ENCODE measurements around the gene RMC1. TPM values are rescaled to one million over a fixed set of nuclear protein-coding genes. Genes with fewer than 3 reads are reported as not detected.
"Not testable (repeated sequence)": the region's sequence is repeated elsewhere in the genome, so short reads cannot be mapped to it uniquely, and the experiment has no call there.

RMC1 gene
- total RNA-seq, 4 donors from 2014 or later, result 18.1 to 25.1 (median 21.7) TPM

GRCh38 chr18:23502516-23503037 lies 734 bp upstream of the RMC1 start:
- Histone ChIP-seq H3K27me3 (no peaks in the 10 kb centered on the region), H3K36me3 (peaks cover 0 to 2% of the 10 kb centered on the region in 2 donors), H3K27ac (peak overlapping the region; percentile 85 to 89 (median 89)), H3K4me3 (replicated peaks in 1 of 3) (peak overlapping the region; percentile 38 to 92 (median 60)), H3K9me3 (no peaks in the 10 kb centered on the region), H3K4me1 (peaks cover 18 to 23% of the 10 kb centered on the region in 2 donors)
- TF ChIP-seq CTCF (IDR thresholded peaks at IDR 0.05), result no peak
- TF ChIP-seq POLR2A (IDR thresholded peaks at IDR 0.05), result no peak
- intact Hi-C loops (cut with DNase I), result loop anchor here (5.0 to 10.0 kb wide), 2 partner anchors 48 to 85 kb away; partner anchors contain the start of genes NPC1 and RIOK3
- no peak for DNase-seq
- 19 to 26% methylated on average over 6 of the region's 6 CpGs for WGBS, 2 donors

GRCh38 chr18:23503963-23504344 lies 643 bp downstream of the RMC1 start:
- H3K27me3 ChIP-seq, result no peaks in the 10 kb centered on the region
- whole genome bisulfite sequencing, 2 donors, result 3 to 4% methylated on average over 18 to 21 of the region's 21 CpGs
- H3K9me3 ChIP-seq, result no peaks in the 10 kb centered on the region
- peak overlapping the region; percentile 38 to 96 (median 92) for H3K4me3 ChIP-seq (replicated peaks in 1 of 3)
- TF ChIP-seq CTCF (IDR thresholded peaks at IDR 0.05), result no peak
- TF ChIP-seq POLR2A (IDR thresholded peaks at IDR 0.05), result no peak
- DNase-seq, result no peak
- H3K36me3 ChIP-seq, result peaks cover 5 to 8% of the 10 kb centered on the region in 2 donors
- H3K27ac ChIP-seq, result peak overlapping the region in 2 of 3 donors; percentile 45 to 89
- H3K4me1 ChIP-seq, result peaks cover 18 to 23% of the 10 kb centered on the region in 2 donors
- intact Hi-C loops (cut with DNase I), result loop anchor here (5.0 to 10.0 kb wide), 2 partner anchors 49 to 83 kb away; partner anchors contain the start of genes NPC1 and RIOK3

- Histone ChIP-seq H3K4me1 (peaks cover 18 to 23% of the 10 kb centered on the region in 2 donors), H3K27ac (no peak overlapping the region), H3K27me3 (no peaks in the 10 kb centered on the region), H3K4me3 (replicated peaks in 1 of 3) (no peak overlapping the region), H3K36me3 (peaks cover 10 to 14% of the 10 kb centered on the region in 2 donors), H3K9me3 (no peaks in the 10 kb centered on the region)
- intact Hi-C loops (cut with DNase I), result loop anchor here (5.0 to 10.0 kb wide), 2 partner anchors 50 to 83 kb away; partner anchors contain the start of genes NPC1 and RIOK3
- DNase-seq, result no peak
- no peak for TF ChIP-seq POLR2A (IDR thresholded peaks at IDR 0.05)
- no peak for TF ChIP-seq CTCF (IDR thresholded peaks at IDR 0.05)
- 83 to 88% methylated on average over 3 of the region's 3 CpGs for WGBS, 2 donors
Measured at GRCh38 chr18:23504720-23505119, 1.4 kb downstream of the RMC1 start.

- Histone ChIP-seq H3K27me3 (no peaks in the 10 kb centered on the region), H3K36me3 (peaks cover 17 to 25% of the 10 kb centered on the region in 2 donors), H3K4me1 (peaks cover 18 to 23% of the 10 kb centered on the region in 2 donors), H3K9me3 (no peaks in the 10 kb centered on the region), H3K27ac (no peak overlapping the region), H3K4me3 (replicated peaks in 1 of 3) (no peak overlapping the region)
- no peak for TF ChIP-seq CTCF (IDR thresholded peaks at IDR 0.05)
- TF ChIP-seq POLR2A (IDR thresholded peaks at IDR 0.05), result no peak
- WGBS, 2 donors, result 90 to 97% methylated on average over 6 of the region's 6 CpGs
- DNase-seq, result no peak
- intact Hi-C loops (cut with DNase I), result loop anchor here (10.0 kb wide), 1 partner anchor 52 kb away; the partner anchor contains the start of gene RIOK3
Measured at GRCh38 chr18:23506393-23506792, 3.1 kb downstream of the RMC1 start.

- H3K9me3 ChIP-seq; H3K27ac ChIP-seq; H3K4me1 ChIP-seq; H3K4me3 ChIP-seq (replicated peaks in 1 of 3); H3K27me3 ChIP-seq; intact Hi-C loops (cut with DNase I); DNase-seq: not testable (repeated sequence)
- peaks cover 17 to 25% of the 10 kb centered on the region in 2 donors for H3K36me3 ChIP-seq
- WGBS, 2 donors, result 94 to 97% methylated on average over 2 of the region's 2 CpGs
Measured at GRCh38 chr18:23510923-23511322, 7.6 kb downstream of the RMC1 start.

- peaks cover 17 to 25% of the 10 kb centered on the region in 2 donors for H3K36me3 ChIP-seq
- H3K4me3 ChIP-seq (replicated peaks in 1 of 3); intact Hi-C loops (cut with DNase I); DNase-seq; H3K27me3 ChIP-seq; H3K27ac ChIP-seq; H3K9me3 ChIP-seq: not testable (repeated sequence)
- H3K4me1 ChIP-seq, result peaks cover 0 to 11% of the 10 kb centered on the region in 2 donors
- 92 to 97% methylated on average over 7 of the region's 7 CpGs for WGBS, 2 donors
Measured at GRCh38 chr18:23512216-23512615, 8.9 kb downstream of the RMC1 start.
